Activated CD8-positive, alpha-beta memory T cell treated with anti-CD3 and anti-CD28 coated beads, Interleukin-2, amount 50 U/mL, for 48 hours (primary cell): ENCODE measurements around the gene GNG7.
"Not testable (repeated sequence)": the region's sequence is repeated elsewhere in the genome, so short reads cannot be mapped to it uniquely, and the experiment has no call there.

Source experiments
- DNase-seq: peaks from one replicate; pipeline ENCODE4 v3.0.0-alpha.2; 2020

GNG7 gene

GRCh38 chr19:2495130-2495641, 207.3 kb downstream of the GNG7 start:
- no peak for DNase-seq

- peak; percentile 75 for DNase-seq
Observed at GRCh38 chr19:2494447-2495129, 207.9 kb downstream of the GNG7 start.

- DNase-seq = no peak
Observed at GRCh38 chr19:2494084-2494446, 208.4 kb downstream of the GNG7 start.

- not testable (repeated sequence) for DNase-seq
Observed at GRCh38 chr19:2493448-2493847, 209.0 kb downstream of the GNG7 start.

GRCh38 chr19:2492870-2493269, 209.6 kb downstream of the GNG7 start:
- no peak for DNase-seq

- DNase-seq = no peak
Observed at GRCh38 chr19:2491130-2491801, 211.2 kb downstream of the GNG7 start.

GRCh38 chr19:2490659-2491058, 211.8 kb downstream of the GNG7 start:
- DNase-seq = no peak

- DNase-seq = no peak
Observed at GRCh38 chr19:2488942-2489731, 213.4 kb downstream of the GNG7 start.

- DNase-seq = no peak
Observed at GRCh38 chr19:2488405-2488941, 214.0 kb downstream of the GNG7 start.

GRCh38 chr19:2487842-2488241, 214.7 kb downstream of the GNG7 start:
- no peak for DNase-seq

GRCh38 chr19:2487090-2487489, 215.4 kb downstream of the GNG7 start:
- DNase-seq = no peak

GRCh38 chr19:2485428-2485827, 217.1 kb downstream of the GNG7 start:
- no peak for DNase-seq

GRCh38 chr19:2484178-2484937, 218.1 kb downstream of the GNG7 start:
- no peak for DNase-seq

GRCh38 chr19:2483484-2484151, 218.9 kb downstream of the GNG7 start:
- DNase-seq = no peak

- DNase-seq = no peak
Observed at GRCh38 chr19:2483084-2483483, 219.4 kb downstream of the GNG7 start.

GRCh38 chr19:2482354-2483038, 220.0 kb downstream of the GNG7 start:
- no peak for DNase-seq

GRCh38 chr19:2481466-2481865, 221.0 kb downstream of the GNG7 start:
- no peak for DNase-seq

- no peak for DNase-seq
Observed at GRCh38 chr19:2479556-2480194, 222.8 kb downstream of the GNG7 start.

GRCh38 chr19:2478756-2479555, 223.5 kb downstream of the GNG7 start:
- DNase-seq = peak; percentile 74

GRCh38 chr19:2478278-2478755, 224.2 kb downstream of the GNG7 start:
- peak; percentile 72 for DNase-seq
